HCT116 (cell line): ENCODE data around the gene CASZ1. TPM values are rescaled to one million over a fixed set of nuclear protein-coding genes. Genes with fewer than 3 reads are reported as not detected.

ENCODE experiments used
- ATAC-seq: fragments of 200-7000 bp; cut with Tn5 transposase; 2 replicates; pipeline ENCODE4 v1.9.1; 2020; ENCODE audit warnings: mild to moderate bottlenecking, moderate library complexity
- BruUV-seq: library from RNA; stranded (reverse); fragments of 400-500 nt; replicated peaks from 2 replicates; lab custom pipeline; 2021; lab: Mats Ljungman, UMichigan
- CTCF ChIA-PET: fragments of 300-600 bp; sonication (Branson Sonifier 250); formaldehyde crosslinking; loops from one replicate; lab custom pipeline; 2021; ENCODE audit warnings: antibody characterized with exemption; lab: Charles Lee
- POLR2A ChIA-PET: fragments of 300-600, 350-600 bp; sonication (Branson Sonifier 250); formaldehyde crosslinking; loops from one replicate; lab custom pipeline; 2021; ENCODE audit warnings: antibody characterized with exemption; lab: Charles Lee
- RAD21 ChIA-PET, 2 experiments: fragments of 300-600 bp; sonication (Branson Sonifier 250); formaldehyde crosslinking; loops; one replicate each; lab custom pipeline; 2023; ENCODE audit warnings: low total read pairs in 2 of 2; ENCODE audit not compliant: uncharacterized antibody in 2 of 2, unreplicated experiment in 2 of 2, low non-redundant PET in 1 of 2; lab: Charles Lee
- DNase-seq: peaks from one replicate; pipeline ENCODE4 v3.0.0-alpha.2; 2010; ENCODE audit warnings: low read depth, low spot score
- H2AFZ ChIP-seq: fragments of 200-600 bp; shearing (Covaris generic), sonication (generic); 2 replicates; pipeline ENCODE4 v1.6.1; 2017; ENCODE audit warnings: low read depth, mixed run types, mixed read lengths, antibody characterized with exemption, low read length; ENCODE audit not compliant: poor library complexity, severe bottlenecking
- H3K27ac ChIP-seq: 2 replicates; pipeline ENCODE4 v1.5.1; 2012; ENCODE audit warnings: low read depth, low read length
- H3K27me3 ChIP-seq: fragments of 200-600 bp; sonication (generic); 2 replicates; pipeline ENCODE4 v1.6.1; 2016; ENCODE audit warnings: mixed run types, low read length, mixed read lengths; ENCODE audit not compliant: insufficient read depth
- H3K36me3 ChIP-seq, 2 experiments: fragments of 200-500 bp in 1 of 2; fragments of 200-600 bp in 1 of 2; sonication (Bioruptor generic) in 1 of 2; sonication (generic) in 1 of 2; 2 replicates each; pipeline versions ENCODE4 v1.5.1 to v1.6.1; 2014 to 2016; ENCODE audit warnings: low read length in 2 of 2, inconsistent platforms in 1 of 2, mixed read lengths in 1 of 2, mixed run types in 1 of 2; ENCODE audit not compliant: insufficient read depth in 2 of 2, control insufficient read depth in 1 of 2
- H3K4me1 ChIP-seq, 2 experiments: fragments of 200-600 bp in 1 of 2; sonication (generic) in 1 of 2; 2 replicates each; pipeline versions ENCODE4 v1.5.1 to v1.6.1; 2012 to 2017; ENCODE audit warnings: low read length in 2 of 2, inconsistent platforms in 1 of 2, mild to moderate bottlenecking in 1 of 2, mixed read lengths in 1 of 2, mixed run types in 1 of 2, moderate library complexity in 1 of 2; ENCODE audit not compliant: insufficient read depth in 2 of 2, control insufficient read depth in 1 of 2
- H3K4me2 ChIP-seq: fragments of 200-600 bp; sonication (generic); 2 replicates; pipeline ENCODE4 v1.6.1; 2017; ENCODE audit warnings: mixed run types, low read length, mixed read lengths
- H3K4me3 ChIP-seq, 2 experiments: fragments of 200-600 bp in 1 of 2; sonication (generic) in 1 of 2; replicated peaks in 1 of 2; 2 replicates each; pipeline ENCODE4 v1.5.1; 2011 to 2016; ENCODE audit warnings: low read length in 2 of 2, control low read depth in 1 of 2, low read depth in 1 of 2, mild to moderate bottlenecking in 1 of 2, mixed read lengths in 1 of 2, mixed run types in 1 of 2
- H3K79me2 ChIP-seq: fragments of 200-600 bp; sonication (generic); 2 replicates; pipeline ENCODE4 v1.6.1; 2017; ENCODE audit warnings: mild to moderate bottlenecking, mixed run types, low read length, moderate library complexity, mixed read lengths; ENCODE audit not compliant: insufficient read depth
- H3K9ac ChIP-seq: fragments of 200-600 bp; sonication (generic); 2 replicates; pipeline ENCODE4 v1.6.1; 2016; ENCODE audit warnings: low read length, mixed read lengths
- H3K9me2 ChIP-seq: fragments of 200-600 bp; sonication (generic), shearing (Covaris generic); 2 replicates; pipeline ENCODE4 v1.6.1; 2017; ENCODE audit warnings: mixed run types, mild to moderate bottlenecking, moderate library complexity; ENCODE audit not compliant: insufficient read depth
- H3K9me3 ChIP-seq, 2 experiments: fragments of 200-500 bp in 1 of 2; fragments of 200-600 bp in 1 of 2; sonication (Bioruptor generic) in 1 of 2; sonication (generic) in 1 of 2; 2 replicates each; pipeline ENCODE4 v1.6.1; 2014 to 2017; ENCODE audit warnings: low read length in 2 of 2, mixed read lengths in 2 of 2, inconsistent platforms in 1 of 2, low read depth in 1 of 2, mild to moderate bottlenecking in 1 of 2, mixed run types in 1 of 2, moderate library complexity in 1 of 2; ENCODE audit not compliant: control insufficient read depth in 1 of 2, insufficient read depth in 1 of 2
- H4K20me1 ChIP-seq: fragments of 200-600 bp; sonication (generic), shearing (Covaris generic); 2 replicates; pipeline ENCODE4 v1.6.1; 2017; ENCODE audit warnings: mixed run types, mild to moderate bottlenecking, moderate library complexity; ENCODE audit not compliant: insufficient read depth
- ATF3 ChIP-seq: IDR thresholded peaks from 2 replicates; pipeline ENCODE4 v1.6.1; 2012
- CBX3 ChIP-seq: IDR thresholded peaks from 2 replicates; pipeline ENCODE4 v1.6.1; 2012; ENCODE audit warnings: low read depth
- EGR1 ChIP-seq: IDR thresholded peaks from 2 replicates; pipeline ENCODE4 v1.6.1; 2012; ENCODE audit warnings: low read depth
- ELF1 ChIP-seq: IDR thresholded peaks from 2 replicates; pipeline ENCODE4 v1.6.1; 2012; ENCODE audit warnings: low read depth, borderline replicate concordance
- FOSL1 ChIP-seq: IDR thresholded peaks from 2 replicates; pipeline ENCODE4 v1.6.1; 2012; ENCODE audit warnings: low read depth
- JUND ChIP-seq: IDR thresholded peaks from 2 replicates; pipeline ENCODE4 v1.6.1; 2012
- POLR2A ChIP-seq: IDR thresholded peaks from 2 replicates; pipeline ENCODE4 v1.7.0; 2011; ENCODE audit warnings: borderline replicate concordance; ENCODE audit not compliant: insufficient read depth, insufficient read length; ENCODE audit errors: extremely low read depth
- POLR2AphosphoS5 ChIP-seq: IDR thresholded peaks from 2 replicates; pipeline ENCODE4 v1.6.1; 2011; ENCODE audit warnings: mild to moderate bottlenecking, low read depth, low read length, moderate library complexity
- RAD21 ChIP-seq: IDR thresholded peaks from 2 replicates; pipeline ENCODE4 v1.6.1; 2012; ENCODE audit warnings: low read depth, mild to moderate bottlenecking
- SIN3A ChIP-seq: IDR thresholded peaks from 2 replicates; pipeline ENCODE4 v1.6.1; 2012; ENCODE audit warnings: low read depth
- SP1 ChIP-seq: IDR thresholded peaks from 2 replicates; pipeline ENCODE4 v1.6.1; 2012; ENCODE audit warnings: low read depth
- SRF ChIP-seq: IDR thresholded peaks from 2 replicates; pipeline ENCODE4 v1.6.1; 2012; ENCODE audit warnings: low read depth
- YY1 ChIP-seq: IDR thresholded peaks from 2 replicates; pipeline ENCODE4 v1.6.1; 2011; ENCODE audit warnings: low read length, low read depth, moderate library complexity, mild to moderate bottlenecking; ENCODE audit not compliant: insufficient replicate concordance; ENCODE audit errors: extremely low read depth
- ZBTB33 ChIP-seq: IDR thresholded peaks from 2 replicates; pipeline ENCODE4 v1.6.1; 2011; ENCODE audit warnings: mild to moderate bottlenecking, low read length, moderate library complexity; ENCODE audit not compliant: insufficient replicate concordance; ENCODE audit errors: extremely low read depth
- ZNF274 ChIP-seq: fragments of 200-500 bp; sonication (Bioruptor generic); IDR thresholded peaks from 2 replicates; pipeline ENCODE4 v1.6.1; 2014; ENCODE audit warnings: mild to moderate bottlenecking, low read depth, low read length, inconsistent platforms
- intact Hi-C: fragments of 100-400 bp; cut with micrococcal nuclease; formaldehyde crosslinking; loops from 2 replicates; pipeline ENCODE4 v1.10.0; 2022
- total RNA-seq: library from RNA; stranded (reverse); gene quantifications from one replicate; pipeline ENCODE4 v1.2.1, GENCODE V29; 2021; ENCODE audit not compliant: unreplicated experiment
- TF ChIP-seq, protein P1 (sequence below), 3 experiments: fragments of 200-600 bp in 1 of 3; sonication (generic) in 1 of 3; IDR thresholded peaks in 2 of 3; conservative IDR thresholded peaks in 1 of 3; 2 replicates each; pipeline ENCODE4 v1.5.1; 2012 to 2017; ENCODE audit warnings: low read depth in 2 of 3, low read length in 2 of 3, antibody characterized with exemption in 1 of 3, borderline replicate concordance in 1 of 3, control low read depth in 1 of 3, mild to moderate bottlenecking in 1 of 3, mixed read lengths in 1 of 3, mixed run types in 1 of 3, moderate library complexity in 1 of 3; ENCODE audit not compliant: insufficient read depth in 1 of 3

The CASZ1 gene
- total RNA-seq, 1 experiment from 2014 or later, result 7.7 TPM

DNA sequence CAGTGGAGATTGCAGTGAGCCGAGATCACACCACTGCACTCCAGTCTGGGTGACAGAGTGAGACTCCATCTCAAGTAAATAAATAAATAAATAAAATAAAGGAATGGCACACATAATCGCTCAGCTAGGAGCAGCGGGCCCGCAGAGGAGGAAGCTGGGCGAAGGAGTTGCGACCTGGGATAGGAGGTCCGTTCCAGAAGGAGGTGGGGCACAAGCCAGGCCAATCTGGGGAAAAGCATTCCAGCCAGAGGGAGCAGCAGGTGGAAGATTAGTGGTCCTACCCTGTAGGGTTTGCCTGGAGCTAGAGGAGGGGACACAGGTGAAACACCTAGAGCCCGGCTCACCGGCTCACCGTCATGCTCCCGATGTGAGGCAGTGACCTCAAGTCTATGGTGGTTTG lies 40.3 kb upstream of the CASZ1 start:
- ATAC-seq, result no peak
- no peak for DNase-seq
- Histone ChIP-seq H4K20me1 (no peaks in the 10 kb centered on the region), H3K4me3 (no peak overlapping the region), H3K9me3 (no peaks in the 10 kb centered on the region), H2AFZ (no peak overlapping the region), H3K27me3 (no peaks in the 10 kb centered on the region), H3K9me2 (no peaks in the 10 kb centered on the region), H3K36me3 (no peaks in the 10 kb centered on the region), H3K4me1 (peaks cover 14 to 21% of the 10 kb centered on the region in 2 experiments; a peak in 3 of 4 replicates), H3K4me2 (no peak overlapping the region), H3K79me2 (no peaks in the 10 kb centered on the region), H3K27ac (no peak overlapping the region), H3K9ac (no peak overlapping the region)
- ChIA-PET RAD21 (no interaction called here), CTCF (no interaction called here), POLR2A (interaction anchor here (0.8 kb wide), 1 partner anchor 32 kb away, joined by 3 read pairs; no protein-coding TSS in a partner anchor)
- intact Hi-C loops, result no loop called here
- TF ChIP-seq ZBTB33 (no peak), RAD21 (no peak), JUND (no peak), CBX3 (no peak), SRF (no peak), ZNF274 (no peak)
- no TSS peak for BruUV-seq

- intact Hi-C loops, result no loop called here
- ATAC-seq, result peak; percentile 96
- H3K79me2 ChIP-seq, result no peaks in the 10 kb centered on the region
- H3K9ac ChIP-seq, result no peak overlapping the region
- no peaks in the 10 kb centered on the region for H3K9me3 ChIP-seq
- H3K36me3 ChIP-seq, result no peaks in the 10 kb centered on the region
- H4K20me1 ChIP-seq, result no peaks in the 10 kb centered on the region
- no peak overlapping the region for H2AFZ ChIP-seq
- ChIA-PET RAD21 (no interaction called here), CTCF (no interaction called here), POLR2A (no interaction called here)
- H3K27me3 ChIP-seq, result no peaks in the 10 kb centered on the region
- no peak overlapping the region; the same call in 1 of the 2 replicates for H3K27ac ChIP-seq
- H3K9me2 ChIP-seq, result no peaks in the 10 kb centered on the region
- peak overlapping the region in 1 of 2 experiments; percentile 16; a peak in 1 of 4 replicates for H3K4me3 ChIP-seq
- DNase-seq, result peak; percentile 49
- BruUV-seq, result no TSS peak
- peaks cover 14 to 26% of the 10 kb centered on the region in 2 experiments; a peak in 3 of 4 replicates for H3K4me1 ChIP-seq
- peak overlapping the region; percentile 58 for H3K4me2 ChIP-seq
- TF ChIP-seq, protein P1, sequence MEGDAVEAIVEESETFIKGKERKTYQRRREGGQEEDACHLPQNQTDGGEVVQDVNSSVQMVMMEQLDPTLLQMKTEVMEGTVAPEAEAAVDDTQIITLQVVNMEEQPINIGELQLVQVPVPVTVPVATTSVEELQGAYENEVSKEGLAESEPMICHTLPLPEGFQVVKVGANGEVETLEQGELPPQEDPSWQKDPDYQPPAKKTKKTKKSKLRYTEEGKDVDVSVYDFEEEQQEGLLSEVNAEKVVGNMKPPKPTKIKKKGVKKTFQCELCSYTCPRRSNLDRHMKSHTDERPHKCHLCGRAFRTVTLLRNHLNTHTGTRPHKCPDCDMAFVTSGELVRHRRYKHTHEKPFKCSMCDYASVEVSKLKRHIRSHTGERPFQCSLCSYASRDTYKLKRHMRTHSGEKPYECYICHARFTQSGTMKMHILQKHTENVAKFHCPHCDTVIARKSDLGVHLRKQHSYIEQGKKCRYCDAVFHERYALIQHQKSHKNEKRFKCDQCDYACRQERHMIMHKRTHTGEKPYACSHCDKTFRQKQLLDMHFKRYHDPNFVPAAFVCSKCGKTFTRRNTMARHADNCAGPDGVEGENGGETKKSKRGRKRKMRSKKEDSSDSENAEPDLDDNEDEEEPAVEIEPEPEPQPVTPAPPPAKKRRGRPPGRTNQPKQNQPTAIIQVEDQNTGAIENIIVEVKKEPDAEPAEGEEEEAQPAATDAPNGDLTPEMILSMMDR (IDR thresholded peaks at IDR 0.05 in 2 of 3, conservative IDR thresholded peaks at IDR 0.05 in 1 of 3; ENCODE audit: borderline replicate concordance in 1 of 3, insufficient read depth in 1 of 3, low read depth in 2 of 3, low read length in 2 of 3), result no peak; a peak in 1 of 6 replicates
- TF ChIP-seq POLR2AphosphoS5 (0 out of 2 replicates have a peak, but pooled peaks have one; percentile 40), SIN3A (no peak), ATF3 (no peak), YY1 (no peak), FOSL1 (no peak), SP1 (no peak), EGR1 (peak; percentile 92), ELF1 (no peak), JUND (no peak), POLR2A (no peak)
Observed at GRCh38 chr1:10835822-10836421, 39.5 kb upstream of the CASZ1 start.
